Measurements from ENCODE around the gene CNN2. TPM values are rescaled to one million over a fixed set of nuclear protein-coding genes. Genes with fewer than 3 reads are reported as not detected.

The CNN2 gene
- polyA plus RNA-seq, 1 donor from 2014 or later: 42.8 TPM

- no peak overlapping the region for H3K27ac ChIP-seq (ENCODE audit: low read length)
- H3K79me2 ChIP-seq (replicated peaks; ENCODE audit: insufficient read depth, low read length): no peaks in the 10 kb centered on the region
- H3K9ac ChIP-seq (ENCODE audit: low read length): no peak overlapping the region
- H3K4me3 ChIP-seq (ENCODE audit: low read length): no peak overlapping the region
- H3K9me2 ChIP-seq (ENCODE audit: insufficient read depth, low read length): no peaks in the 10 kb centered on the region
- H2AFZ ChIP-seq (ENCODE audit: low read depth, low read length): no peak overlapping the region
- no peaks in the 10 kb centered on the region for H3K9me3 ChIP-seq (ENCODE audit: low read length)
- no peak overlapping the region for H3K4me2 ChIP-seq (ENCODE audit: low read length)
- H3F3A ChIP-seq (ENCODE audit: insufficient read depth, low read length, poor library complexity, severe bottlenecking): no peaks in the 10 kb centered on the region
- TF ChIP-seq TAF1 (IDR thresholded peaks at IDR 0.05; ENCODE audit: low read depth) (no peak), RAD21 (conservative IDR thresholded peaks at IDR 0.05) (no peak), CTCF (IDR thresholded peaks at IDR 0.05; ENCODE audit: poor library complexity, severe bottlenecking) (no peak)
- no peaks in the 10 kb centered on the region for H3K36me3 ChIP-seq (ENCODE audit: insufficient read depth, low read length)
- H4K20me1 ChIP-seq (ENCODE audit: insufficient read depth): no peaks in the 10 kb centered on the region
- H3K27me3 ChIP-seq (ENCODE audit: insufficient read depth, low read depth, low read length): peaks cover 41% of the 10 kb centered on the region
Measured at GRCh38 chr19:1072371-1073015, 46.1 kb downstream of the CNN2 start.

GRCh38 chr19:1073063-1073955, 46.9 kb downstream of the CNN2 start:
- Histone ChIP-seq H3K36me3 (ENCODE audit: insufficient read depth, low read length) (no peaks in the 10 kb centered on the region), H2AFZ (ENCODE audit: low read depth, low read length) (no peak overlapping the region), H3K9me3 (ENCODE audit: low read length) (no peaks in the 10 kb centered on the region), H3K27me3 (ENCODE audit: insufficient read depth, low read depth, low read length) (peaks cover 38% of the 10 kb centered on the region), H3K4me3 (ENCODE audit: low read length) (no peak overlapping the region), H3K27ac (ENCODE audit: low read length) (no peak overlapping the region), H3K9ac (ENCODE audit: low read length) (no peak overlapping the region), H3K9me2 (ENCODE audit: insufficient read depth, low read length) (no peaks in the 10 kb centered on the region), H3K4me2 (ENCODE audit: low read length) (no peak overlapping the region), H3F3A (ENCODE audit: insufficient read depth, low read length, poor library complexity, severe bottlenecking) (no peaks in the 10 kb centered on the region), H3K79me2 (replicated peaks; ENCODE audit: insufficient read depth, low read length) (no peaks in the 10 kb centered on the region), H4K20me1 (ENCODE audit: insufficient read depth) (no peaks in the 10 kb centered on the region)
- TF ChIP-seq REST (IDR thresholded peaks at IDR 0.05; ENCODE audit: borderline replicate concordance) (no peak), RAD21 (conservative IDR thresholded peaks at IDR 0.05) (no peak), EZH2 (IDR thresholded peaks at IDR 0.05; ENCODE audit: borderline replicate concordance, insufficient read depth, low read length, poor library complexity, severe bottlenecking) (no peak), SMC3 (conservative IDR thresholded peaks at IDR 0.05; ENCODE audit: poor library complexity) (no peak), CTCF (IDR thresholded peaks at IDR 0.05; ENCODE audit: poor library complexity, severe bottlenecking) (no peak)

Data from neural cell (in vitro differentiated cells).